ENCODE data around the gene PRTN3.
"Not testable (repeated sequence)": the region's sequence is repeated elsewhere in the genome, so short reads cannot be mapped to it uniquely, and the experiment has no call there.

The PRTN3 gene

GRCh38 chr19:842802-843179, 2.0 kb downstream of the PRTN3 start:
- not testable (repeated sequence) for DNase-seq (ENCODE audit: low read depth); H3K4me3 ChIP-seq (ENCODE audit: low read depth, low read length)

GRCh38 chr19:843180-843835, 2.5 kb downstream of the PRTN3 start:
- DNase-seq (ENCODE audit: low read depth) = no peak
- H3K4me3 ChIP-seq (ENCODE audit: low read depth, low read length) = peak overlapping the region; percentile 11

DNA sequence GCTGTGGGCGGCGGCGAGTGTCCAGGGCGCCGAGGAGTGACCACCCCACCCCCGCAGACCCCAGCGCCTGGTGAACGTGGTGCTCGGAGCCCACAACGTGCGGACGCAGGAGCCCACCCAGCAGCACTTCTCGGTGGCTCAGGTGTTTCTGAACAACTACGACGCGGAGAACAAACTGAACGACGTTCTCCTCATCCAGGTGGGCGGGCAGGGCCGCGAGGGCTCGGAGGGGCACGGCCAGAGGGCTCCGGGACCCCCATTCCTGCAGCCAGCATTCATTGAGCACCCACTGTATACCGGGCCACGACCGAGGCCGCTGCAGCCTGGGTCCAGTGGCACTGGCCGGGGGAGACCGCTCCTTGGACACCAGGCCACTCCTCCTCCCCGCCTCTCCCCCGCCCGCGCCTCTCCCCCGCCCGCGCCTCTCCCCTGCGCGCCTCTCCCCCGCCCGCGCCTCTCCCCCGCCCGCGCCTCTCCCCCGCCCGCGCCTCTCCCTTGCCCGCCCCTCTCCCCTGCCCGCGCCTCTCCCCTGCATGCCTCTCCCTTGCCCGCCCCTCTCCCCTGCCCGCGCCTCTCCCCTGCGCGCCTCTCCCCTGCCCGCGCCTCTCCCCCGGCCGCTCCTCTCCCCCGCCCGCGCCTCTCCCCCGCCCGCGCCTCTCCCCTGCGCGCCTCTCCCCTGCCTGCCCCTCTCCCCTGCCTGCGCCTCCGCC, 3.2 kb downstream of the PRTN3 start:
- peak overlapping the region; percentile 11 for H3K4me3 ChIP-seq (ENCODE audit: low read depth, low read length)
- no peak for DNase-seq (ENCODE audit: low read depth)

DNA sequence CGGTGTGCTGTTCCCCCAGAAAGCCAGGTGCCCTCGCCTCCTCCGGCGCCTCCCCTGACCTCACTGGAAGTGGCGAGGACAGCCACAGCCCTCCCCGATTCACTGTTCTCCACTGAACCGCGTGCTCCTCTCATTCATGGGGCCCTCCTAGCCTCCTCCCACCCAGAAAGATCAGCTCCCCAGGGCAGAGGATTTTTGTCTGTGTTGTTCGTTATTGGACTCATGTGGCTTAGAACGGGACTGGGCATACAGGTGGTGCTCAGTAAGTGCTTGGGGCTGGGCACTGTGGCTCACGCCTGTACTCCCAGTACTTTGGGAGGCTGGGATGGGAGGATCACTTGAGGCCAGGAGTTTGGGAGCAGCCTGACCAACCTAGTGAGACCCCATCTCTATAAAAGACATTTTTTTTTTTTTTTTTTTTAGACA, 3.8 kb downstream of the PRTN3 start:
- no peak overlapping the region for H3K4me3 ChIP-seq (ENCODE audit: low read depth, low read length)
- DNase-seq (ENCODE audit: low read depth) = no peak

GRCh38 chr19:845707-846521, 5.1 kb downstream of the PRTN3 start:
- no peak overlapping the region for H3K4me3 ChIP-seq (ENCODE audit: low read depth, low read length)
- DNase-seq (ENCODE audit: low read depth) = no peak

DNA sequence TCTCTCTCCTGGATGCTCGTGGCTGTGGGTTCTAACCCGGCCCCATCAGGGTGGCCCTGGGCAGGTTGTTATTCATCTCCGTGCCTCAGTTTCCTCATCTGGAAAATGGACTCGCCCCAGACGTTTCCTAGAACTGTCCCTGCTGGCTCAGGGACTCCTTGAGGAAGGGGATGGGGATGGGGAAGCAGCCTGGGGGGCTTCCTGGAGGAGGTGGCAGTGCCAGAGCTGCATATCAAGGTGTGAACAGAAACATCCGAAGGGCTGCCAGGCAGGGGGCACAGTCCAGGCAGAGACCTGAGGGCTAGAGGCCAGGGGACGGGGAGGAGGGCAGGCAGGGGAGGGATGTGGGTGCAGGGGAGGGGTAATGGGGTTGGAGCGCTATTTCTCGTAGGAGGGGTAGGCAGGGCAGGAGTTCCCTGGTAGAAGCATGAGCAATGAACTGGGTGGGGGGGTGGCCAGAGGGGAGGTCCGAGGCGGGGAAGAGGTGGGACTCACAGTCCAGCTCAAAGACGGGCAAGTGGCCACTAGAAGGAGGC, 7.7 kb downstream of the PRTN3 start:
- DNase-seq (ENCODE audit: low read depth) = no peak
- H3K4me3 ChIP-seq (ENCODE audit: low read depth, low read length) = no peak overlapping the region

DNA sequence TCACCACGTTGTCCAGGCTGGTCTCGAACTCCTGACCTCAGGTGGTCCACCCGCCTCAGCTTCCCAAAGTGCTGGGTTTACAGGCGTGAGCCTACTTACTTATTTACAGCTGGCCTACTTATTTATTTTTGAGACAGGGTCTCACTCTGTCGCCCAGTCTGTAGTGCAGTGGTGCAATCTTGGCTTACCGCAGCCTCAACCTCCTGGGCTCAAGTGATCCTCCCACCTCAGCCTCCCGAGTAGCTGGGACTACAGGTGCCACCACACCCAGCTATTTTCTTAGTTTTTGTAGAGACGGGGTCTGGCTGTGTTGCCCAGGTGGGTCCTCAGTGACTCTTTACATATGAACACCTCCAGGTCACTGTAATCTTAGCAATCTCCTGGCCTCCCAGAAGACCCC, 8.4 kb downstream of the PRTN3 start:
- H3K4me3 ChIP-seq (ENCODE audit: low read depth, low read length) = not testable (repeated sequence)

GRCh38 chr19:850221-850978, 9.6 kb downstream of the PRTN3 start:
- H3K4me3 ChIP-seq (ENCODE audit: low read depth, low read length) = peak overlapping the region; percentile 5
- DNase-seq (ENCODE audit: low read depth) = peak; percentile 91

More for the DNA sequence above, 8.4 kb downstream of the PRTN3 start:
- not testable (repeated sequence) for DNase-seq (ENCODE audit: low read depth)

DNA sequence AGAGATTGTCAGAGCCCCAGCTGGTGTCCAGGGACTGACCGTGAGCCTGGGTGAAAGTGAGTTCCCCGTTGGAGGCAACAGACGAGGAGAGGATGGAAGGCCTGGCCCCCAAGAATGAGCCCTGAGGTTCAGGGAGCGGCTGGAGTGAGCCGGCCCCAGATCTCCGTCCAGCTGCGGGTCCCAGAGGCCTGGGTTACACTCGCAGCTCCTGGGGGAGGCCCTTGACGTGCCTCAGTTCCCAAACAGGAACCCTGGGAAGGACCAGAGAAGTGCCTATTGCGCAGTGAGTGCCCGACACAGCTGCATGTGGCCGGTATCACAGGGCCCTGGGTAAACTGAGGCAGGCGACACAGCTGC, 10.2 kb downstream of the PRTN3 start:
- H3K4me3 ChIP-seq (ENCODE audit: low read depth, low read length) = peak overlapping the region; percentile 5
- DNase-seq (ENCODE audit: low read depth) = no peak

GRCh38 chr19:852136-853013, 11.6 kb downstream of the PRTN3 start, which contains the start of gene ELANE:
Gene ELANE, plus strand, starts transcription at chr19:852303. Its CDS starts 26 bp downstream, at chr19:852329.
- H3K4me3 ChIP-seq (ENCODE audit: low read depth, low read length) = no peak within 1 kb of the TSS
- DNase-seq (ENCODE audit: low read depth) = no peak

GRCh38 chr19:853014-853585, 12.3 kb downstream of the PRTN3 start:
- DNase-seq (ENCODE audit: low read depth) = no peak
- no peak overlapping the region for H3K4me3 ChIP-seq (ENCODE audit: low read depth, low read length)

DNA sequence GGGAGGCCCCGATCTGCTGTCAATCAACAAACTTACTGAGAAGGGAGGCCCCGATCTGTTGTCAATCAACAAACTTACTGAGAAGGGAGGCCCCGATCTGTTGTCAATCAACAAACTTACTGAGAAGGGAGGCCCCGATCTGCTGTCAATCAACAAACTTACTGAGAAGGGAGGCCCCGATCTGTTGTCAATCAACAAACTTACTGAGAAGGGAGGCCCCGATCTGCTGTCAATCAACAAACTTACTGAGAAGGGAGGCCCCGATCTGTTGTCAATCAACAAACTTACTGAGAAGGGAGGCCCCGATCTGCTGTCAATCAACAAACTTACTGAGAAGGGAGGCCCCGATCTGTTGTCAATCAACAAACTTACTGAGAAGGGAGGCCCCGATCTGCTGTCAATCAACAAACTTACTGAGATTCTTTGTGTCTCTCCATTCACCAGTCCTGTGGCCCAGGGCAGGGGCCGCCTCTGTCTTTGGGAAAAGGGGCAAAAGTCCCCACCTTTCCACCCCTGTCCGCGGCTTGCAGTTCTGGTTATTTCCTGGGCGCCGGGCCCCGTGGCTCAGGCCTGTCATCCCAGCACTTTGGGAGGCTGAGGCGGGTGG, 12.9 kb downstream of the PRTN3 start:
- not testable (repeated sequence) for DNase-seq (ENCODE audit: low read depth); H3K4me3 ChIP-seq (ENCODE audit: low read depth, low read length)

GRCh38 chr19:854549-854948, 13.8 kb downstream of the PRTN3 start:
- DNase-seq (ENCODE audit: low read depth) = no peak
- H3K4me3 ChIP-seq (ENCODE audit: low read depth, low read length) = no peak overlapping the region

DNA sequence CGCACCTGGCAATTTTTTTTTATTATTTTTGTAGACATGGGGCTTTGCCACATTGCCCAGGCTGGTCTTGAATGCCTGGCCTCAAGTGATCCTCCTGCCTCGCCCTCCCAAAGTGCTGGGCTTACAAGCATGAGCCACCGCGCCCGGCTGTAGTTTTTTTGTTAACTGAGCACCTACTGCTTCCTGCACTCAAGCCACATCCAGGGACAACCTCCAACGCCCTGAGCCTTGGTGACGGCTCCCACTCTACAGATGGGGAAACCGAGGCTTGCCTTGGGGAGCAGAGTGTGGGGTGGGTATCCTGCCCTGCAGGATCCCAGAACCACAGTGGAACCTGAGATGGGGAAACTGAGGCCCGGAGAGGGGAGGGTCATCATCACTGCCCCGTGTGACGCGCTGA, 14.3 kb downstream of the PRTN3 start:
- no peak overlapping the region for H3K4me3 ChIP-seq (ENCODE audit: low read depth, low read length)
- no peak for DNase-seq (ENCODE audit: low read depth)

GRCh38 chr19:855566-856120, 14.8 kb downstream of the PRTN3 start:
- no peak overlapping the region for H3K4me3 ChIP-seq (ENCODE audit: low read depth, low read length)

DNA sequence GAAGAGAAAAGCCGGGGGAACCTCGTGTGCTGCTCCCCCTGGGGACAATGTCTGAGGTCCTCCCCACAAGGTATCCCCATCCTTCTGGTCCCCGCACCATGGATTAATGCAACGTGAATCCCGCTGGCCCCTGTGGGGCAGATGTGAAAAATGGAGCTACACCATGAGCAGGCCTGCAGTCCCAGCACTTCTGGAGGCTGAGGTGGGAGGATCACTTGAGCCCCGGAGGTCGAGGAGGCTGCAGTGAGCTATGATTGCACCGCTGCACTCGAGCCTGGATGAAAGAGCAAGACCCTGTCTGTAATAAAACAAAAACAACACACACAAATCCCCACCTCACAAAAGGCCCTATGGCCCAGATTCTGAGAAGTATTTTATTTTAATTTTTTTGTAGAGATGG, 17.5 kb downstream of the PRTN3 start:
- no peak for DNase-seq (ENCODE audit: low read depth)

More at GRCh38 chr19:855566-856120, 14.8 kb downstream of the PRTN3 start:
- no peak for DNase-seq (ENCODE audit: low read depth)

More for the DNA sequence above, 17.5 kb downstream of the PRTN3 start:
- H3K4me3 ChIP-seq (ENCODE audit: low read depth, low read length) = no peak overlapping the region
